ENCODE results near the gene EPN2. TPM values are rescaled to one million over a fixed set of nuclear protein-coding genes. Genes with fewer than 3 reads are reported as not detected.
A peak's percentile ranks its signal among the peaks of the same experiment; 100 is the strongest.

The EPN2 gene
- total and polyA plus RNA-seq, 10 of the 15 experiments (the other 5 are each of a cell fraction or from before 2014, with no cell fraction given): 0.26 to 8.4 (median 4.7) TPM

DNA sequence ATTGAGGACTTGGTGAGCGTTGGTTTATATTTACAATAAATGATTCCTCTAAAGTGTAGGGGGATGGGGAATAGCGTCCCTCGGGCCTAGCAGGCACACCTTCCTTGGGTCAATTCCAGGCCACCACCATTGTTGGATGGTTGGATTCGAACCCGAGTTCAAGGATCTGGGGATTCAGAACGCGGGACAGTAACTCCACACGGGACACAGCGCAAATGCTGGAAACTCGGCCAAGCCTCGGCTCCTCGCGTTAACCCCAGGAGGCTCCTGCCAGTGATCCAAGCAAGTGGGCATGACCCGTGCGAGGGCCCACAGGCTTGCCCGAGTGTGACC lies 124.7 kb downstream of the EPN2 start (continued):
- TF ChIP-seq, protein P1, sequence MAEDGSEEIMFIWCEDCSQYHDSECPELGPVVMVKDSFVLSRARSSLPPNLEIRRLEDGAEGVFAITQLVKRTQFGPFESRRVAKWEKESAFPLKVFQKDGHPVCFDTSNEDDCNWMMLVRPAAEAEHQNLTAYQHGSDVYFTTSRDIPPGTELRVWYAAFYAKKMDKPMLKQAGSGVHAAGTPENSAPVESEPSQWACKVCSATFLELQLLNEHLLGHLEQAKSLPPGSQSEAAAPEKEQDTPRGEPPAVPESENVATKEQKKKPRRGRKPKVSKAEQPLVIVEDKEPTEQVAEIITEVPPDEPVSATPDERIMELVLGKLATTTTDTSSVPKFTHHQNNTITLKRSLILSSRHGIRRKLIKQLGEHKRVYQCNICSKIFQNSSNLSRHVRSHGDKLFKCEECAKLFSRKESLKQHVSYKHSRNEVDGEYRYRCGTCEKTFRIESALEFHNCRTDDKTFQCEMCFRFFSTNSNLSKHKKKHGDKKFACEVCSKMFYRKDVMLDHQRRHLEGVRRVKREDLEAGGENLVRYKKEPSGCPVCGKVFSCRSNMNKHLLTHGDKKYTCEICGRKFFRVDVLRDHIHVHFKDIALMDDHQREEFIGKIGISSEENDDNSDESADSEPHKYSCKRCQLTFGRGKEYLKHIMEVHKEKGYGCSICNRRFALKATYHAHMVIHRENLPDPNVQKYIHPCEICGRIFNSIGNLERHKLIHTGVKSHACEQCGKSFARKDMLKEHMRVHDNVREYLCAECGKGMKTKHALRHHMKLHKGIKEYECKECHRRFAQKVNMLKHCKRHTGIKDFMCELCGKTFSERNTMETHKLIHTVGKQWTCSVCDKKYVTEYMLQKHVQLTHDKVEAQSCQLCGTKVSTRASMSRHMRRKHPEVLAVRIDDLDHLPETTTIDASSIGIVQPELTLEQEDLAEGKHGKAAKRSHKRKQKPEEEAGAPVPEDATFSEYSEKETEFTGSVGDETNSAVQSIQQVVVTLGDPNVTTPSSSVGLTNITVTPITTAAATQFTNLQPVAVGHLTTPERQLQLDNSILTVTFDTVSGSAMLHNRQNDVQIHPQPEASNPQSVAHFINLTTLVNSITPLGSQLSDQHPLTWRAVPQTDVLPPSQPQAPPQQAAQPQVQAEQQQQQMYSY (CRISPR knock-in tag; IDR thresholded peaks at IDR 0.05): no peak
- TF ChIP-seq CREM (IDR thresholded peaks at IDR 0.05; ENCODE audit: low read depth): no peak
- TF ChIP-seq EP300 (IDR thresholded peaks at IDR 0.05; ENCODE audit: borderline replicate concordance in 1 of 2, control insufficient read depth in 1 of 2, low read depth in 2 of 2, low read length in 2 of 2): no peak

DNA sequence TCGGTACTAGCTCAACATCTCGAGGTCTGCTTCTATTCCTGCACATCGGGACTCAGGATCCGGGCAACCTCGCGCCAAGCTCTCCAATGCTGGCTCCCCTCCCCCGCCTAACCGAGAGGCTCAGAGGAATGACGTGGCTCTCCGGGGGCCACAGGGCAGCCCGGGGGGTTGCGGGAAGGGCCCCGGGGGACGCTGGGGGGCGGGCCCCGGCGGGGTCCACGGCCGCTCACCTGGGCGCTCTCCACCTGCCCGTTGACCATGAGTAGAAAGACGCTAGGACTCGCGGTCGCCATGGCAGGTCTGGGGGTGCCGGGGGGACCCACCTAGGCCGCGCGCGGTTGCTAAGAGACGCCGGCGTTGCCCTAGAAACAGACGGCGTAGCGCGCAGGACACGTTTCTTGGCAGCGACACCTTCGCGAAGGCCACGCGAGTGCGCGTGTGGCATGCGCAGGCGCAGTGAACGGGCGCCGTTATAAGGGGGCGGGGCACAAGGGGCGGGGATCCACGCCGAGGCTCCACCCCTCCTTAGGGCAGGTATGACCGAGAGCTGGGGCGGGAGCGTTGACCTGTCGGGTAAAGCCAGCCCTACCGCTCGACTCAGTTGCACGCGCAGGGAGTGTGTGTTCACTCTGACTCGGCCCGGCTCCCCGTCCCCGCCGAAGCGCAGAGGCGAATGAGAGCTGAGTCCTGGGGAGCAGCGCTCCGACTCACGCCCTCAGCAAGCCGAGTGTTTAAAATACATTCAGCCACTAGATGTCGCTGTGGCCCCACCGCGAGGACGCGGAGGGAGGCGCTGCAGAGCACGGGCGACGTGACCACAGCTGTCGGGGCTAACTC lies 125.3 kb downstream of the EPN2 start, which contains the start of gene B9D1:
TSS of gene B9D1 (minus strand) at position 447 of the 837 bp plus-strand sequence. CDS start at position 293, 154 bp downstream.
- no peaks in the 10 kb centered on the region; a peak in 2 of 4 replicates for H3K27me3 ChIP-seq (replicated peaks in 1 of 2; ENCODE audit: control insufficient read depth in 2 of 2, insufficient read depth in 2 of 2, low read length in 1 of 2)
- BruUV-seq (replicated peaks): no TSS peak
- H3K79me2 ChIP-seq (ENCODE audit: control insufficient read depth, insufficient read depth, low read length): no peaks in the 10 kb centered on the region
- H3K9me3 ChIP-seq (replicated peaks; ENCODE audit: control insufficient read depth, insufficient read depth, low read length): no peaks in the 10 kb centered on the region
- RAD21 ChIA-PET (ENCODE audit: unreplicated experiment): interaction anchor here (0.8 to 4.4 kb wide), 15 partner anchors 8 to 405 kb away, joined by 3 to 35 read pairs (median 4); partner anchors contain the start of gene MAPK7
- H3K4me2 ChIP-seq (ENCODE audit: control insufficient read depth, insufficient read depth): peak within 1 kb of the TSS; percentile 97
- FAIRE-seq (peak; percentile 89), DNase-seq (ENCODE audit: low read depth, low spot score) (peak; percentile 73), ATAC-seq (peak; percentile 95)
- peak within 1 kb of the TSS; percentile 32 for H3K9ac ChIP-seq (ENCODE audit: control insufficient read depth, insufficient read depth, low read length)
- H3K36me3 ChIP-seq (ENCODE audit: control insufficient read depth in 2 of 2, insufficient read depth in 2 of 2, low read length in 1 of 2): no peaks in the 10 kb centered on the region
- CTCF ChIA-PET: interaction anchor here (0.6 to 4.6 kb wide), 37 partner anchors 8 to 1346 kb away, joined by 3 to 66 read pairs (median 4); partner anchors contain the start of gene MAPK7
- POLR2A ChIA-PET: interaction anchor here (0.6 to 1.1 kb wide), 4 partner anchors 15 to 548 kb away, joined by 3 to 5 read pairs (median 3); partner anchors contain the start of gene MAPK7
- intact Hi-C loops (cut with micrococcal nuclease; ENCODE audit: unreplicated experiment) (loop anchor here (1.0 to 10.0 kb wide), 5 partner anchors 85 to 404 kb away; partner anchors contain the start of gene ALDH3A2), in situ Hi-C loops (cut with MboI) (loop anchor here (5.0 kb wide), 1 partner anchor 85 kb away; no protein-coding TSS in a partner anchor)
- H3K4me3 ChIP-seq: peak within 1 kb of the TSS; percentile 85
- H3K4me1 ChIP-seq (ENCODE audit: control insufficient read depth, insufficient read depth, low read length): peaks cover 7% of the 10 kb centered on the region
- no peaks in the 10 kb centered on the region for H4K20me1 ChIP-seq (ENCODE audit: control insufficient read depth, insufficient read depth)
- WGBS (ENCODE audit: insufficient coverage, insufficient replicate concordance, low lambda C conversion rate, missing lambda C conversion rate): under 1% methylated on average over 73 of the region's 83 CpGs
- peak within 1 kb of the TSS; percentile 98 for H2AFZ ChIP-seq (ENCODE audit: control insufficient read depth, low read depth, low read length)
- SMC1A ChIA-PET (ENCODE audit: uncharacterized antibody, unreplicated experiment): interaction anchor here (0.7 to 2.2 kb wide), 12 partner anchors 8 to 403 kb away, joined by 3 to 10 read pairs (median 3); partner anchors contain the start of gene MAPK7
- no peak within 1 kb of the TSS for H3K27ac ChIP-seq (ENCODE audit: control insufficient read depth, insufficient read depth)
- TF ChIP-seq, protein P2, sequence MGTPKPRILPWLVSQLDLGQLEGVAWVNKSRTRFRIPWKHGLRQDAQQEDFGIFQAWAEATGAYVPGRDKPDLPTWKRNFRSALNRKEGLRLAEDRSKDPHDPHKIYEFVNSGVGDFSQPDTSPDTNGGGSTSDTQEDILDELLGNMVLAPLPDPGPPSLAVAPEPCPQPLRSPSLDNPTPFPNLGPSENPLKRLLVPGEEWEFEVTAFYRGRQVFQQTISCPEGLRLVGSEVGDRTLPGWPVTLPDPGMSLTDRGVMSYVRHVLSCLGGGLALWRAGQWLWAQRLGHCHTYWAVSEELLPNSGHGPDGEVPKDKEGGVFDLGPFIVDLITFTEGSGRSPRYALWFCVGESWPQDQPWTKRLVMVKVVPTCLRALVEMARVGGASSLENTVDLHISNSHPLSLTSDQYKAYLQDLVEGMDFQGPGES (IDR thresholded peaks at IDR 0.05): no peak
- TF ChIP-seq RUNX3 (IDR thresholded peaks at IDR 0.05; ENCODE audit: low read length): peak; percentile 77
- 0 out of 2 replicates have a peak, but pooled peaks have one; percentile 28 for TF ChIP-seq IRF4 (IDR thresholded peaks at IDR 0.05; ENCODE audit: low read depth, low read length)
- TF ChIP-seq, protein P3, sequence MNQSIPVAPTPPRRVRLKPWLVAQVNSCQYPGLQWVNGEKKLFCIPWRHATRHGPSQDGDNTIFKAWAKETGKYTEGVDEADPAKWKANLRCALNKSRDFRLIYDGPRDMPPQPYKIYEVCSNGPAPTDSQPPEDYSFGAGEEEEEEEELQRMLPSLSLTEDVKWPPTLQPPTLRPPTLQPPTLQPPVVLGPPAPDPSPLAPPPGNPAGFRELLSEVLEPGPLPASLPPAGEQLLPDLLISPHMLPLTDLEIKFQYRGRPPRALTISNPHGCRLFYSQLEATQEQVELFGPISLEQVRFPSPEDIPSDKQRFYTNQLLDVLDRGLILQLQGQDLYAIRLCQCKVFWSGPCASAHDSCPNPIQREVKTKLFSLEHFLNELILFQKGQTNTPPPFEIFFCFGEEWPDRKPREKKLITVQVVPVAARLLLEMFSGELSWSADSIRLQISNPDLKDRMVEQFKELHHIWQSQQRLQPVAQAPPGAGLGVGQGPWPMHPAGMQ (IDR thresholded peaks at IDR 0.05; ENCODE audit: borderline replicate concordance): no peak
- TF ChIP-seq ZSCAN29 (IDR thresholded peaks at IDR 0.05): no peak
- TF ChIP-seq, protein P4, sequence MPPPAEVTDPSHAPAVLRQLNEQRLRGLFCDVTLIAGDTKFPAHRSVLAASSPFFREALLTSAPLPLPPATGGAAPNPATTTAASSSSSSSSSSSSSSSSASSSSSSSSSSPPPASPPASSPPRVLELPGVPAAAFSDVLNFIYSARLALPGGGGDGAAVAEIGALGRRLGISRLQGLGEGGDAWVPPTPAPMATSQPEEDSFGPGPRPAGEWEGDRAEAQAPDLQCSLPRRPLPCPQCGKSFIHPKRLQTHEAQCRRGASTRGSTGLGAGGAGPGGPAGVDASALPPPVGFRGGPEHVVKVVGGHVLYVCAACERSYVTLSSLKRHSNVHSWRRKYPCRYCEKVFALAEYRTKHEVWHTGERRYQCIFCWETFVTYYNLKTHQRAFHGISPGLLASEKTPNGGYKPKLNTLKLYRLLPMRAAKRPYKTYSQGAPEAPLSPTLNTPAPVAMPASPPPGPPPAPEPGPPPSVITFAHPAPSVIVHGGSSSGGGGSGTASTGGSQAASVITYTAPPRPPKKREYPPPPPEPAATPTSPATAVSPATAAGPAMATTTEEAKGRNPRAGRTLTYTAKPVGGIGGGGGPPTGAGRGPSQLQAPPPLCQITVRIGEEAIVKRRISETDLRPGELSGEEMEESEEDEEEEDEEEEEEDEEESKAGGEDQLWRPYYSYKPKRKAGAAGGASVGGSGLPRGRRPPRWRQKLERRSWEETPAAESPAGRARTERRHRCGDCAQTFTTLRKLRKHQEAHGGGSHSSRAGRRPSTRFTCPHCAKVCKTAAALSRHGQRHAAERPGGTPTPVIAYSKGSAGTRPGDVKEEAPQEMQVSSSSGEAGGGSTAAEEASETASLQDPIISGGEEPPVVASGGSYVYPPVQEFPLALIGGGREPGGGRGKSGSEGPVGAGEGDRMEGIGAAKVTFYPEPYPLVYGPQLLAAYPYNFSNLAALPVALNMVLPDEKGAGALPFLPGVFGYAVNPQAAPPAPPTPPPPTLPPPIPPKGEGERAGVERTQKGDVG (CRISPR knock-in tag; IDR thresholded peaks at IDR 0.05): no peak
- peak; percentile 58; the same call in 1 of the 2 replicates for TF ChIP-seq IKZF1 (conservative IDR thresholded peaks at IDR 0.05)

Data from GM12878 (cell line).